Esophagus muscularis mucosa (tissue), 3 donors: ENCODE results near the gene UGT1A5.

Source experiments
- POLR2A ChIP-seq: fragments of 450-650 bp; IDR thresholded peaks from one replicate; pipeline ENCODE4 v1.6.1; 2017; ENCODE audit warnings: antibody characterized with exemption, moderate library complexity, mild to moderate bottlenecking, low read depth
- TF ChIP-seq, protein P1 (sequence below), 3 experiments: fragments of 200-600 bp in 2 of 3; fragments of 450-650 bp in 1 of 3; sonication (generic) in 2 of 3; IDR thresholded peaks; one replicate each; pipeline ENCODE4 v1.5.1; 2017 to 2019; ENCODE audit warnings: antibody characterized with exemption in 3 of 3, mild to moderate bottlenecking in 2 of 3, moderate library complexity in 1 of 3

DNA sequence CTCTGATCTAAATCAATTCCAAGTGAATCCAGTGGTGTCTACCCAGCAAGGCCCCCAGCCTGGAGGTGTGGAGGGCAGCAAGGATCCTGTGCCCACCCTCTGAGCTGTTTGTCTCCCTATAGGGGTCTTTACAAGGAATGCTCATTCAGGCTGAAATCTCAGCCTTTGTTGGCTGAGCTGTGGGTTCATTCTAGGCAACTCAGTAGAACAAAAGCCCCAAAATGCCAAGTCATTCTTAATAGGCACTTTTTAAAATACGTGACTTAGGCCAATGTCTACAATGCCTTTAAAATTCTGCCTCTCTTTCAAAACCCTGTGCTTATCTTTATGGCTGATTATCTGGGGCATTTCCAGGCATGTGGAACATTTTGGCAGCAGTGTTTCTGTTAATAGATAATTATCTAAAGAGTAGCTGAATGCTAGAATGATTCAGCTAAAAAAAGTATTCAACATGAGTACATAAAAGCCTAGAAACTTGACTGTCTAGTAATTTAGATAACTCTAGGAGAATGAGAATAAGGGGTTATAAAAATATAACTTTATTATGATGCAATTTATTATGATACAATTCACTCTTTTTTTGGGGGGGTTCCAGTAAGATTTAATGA is 12.6 kb upstream of the UGT1A5 start:
- TF ChIP-seq, protein P1, sequence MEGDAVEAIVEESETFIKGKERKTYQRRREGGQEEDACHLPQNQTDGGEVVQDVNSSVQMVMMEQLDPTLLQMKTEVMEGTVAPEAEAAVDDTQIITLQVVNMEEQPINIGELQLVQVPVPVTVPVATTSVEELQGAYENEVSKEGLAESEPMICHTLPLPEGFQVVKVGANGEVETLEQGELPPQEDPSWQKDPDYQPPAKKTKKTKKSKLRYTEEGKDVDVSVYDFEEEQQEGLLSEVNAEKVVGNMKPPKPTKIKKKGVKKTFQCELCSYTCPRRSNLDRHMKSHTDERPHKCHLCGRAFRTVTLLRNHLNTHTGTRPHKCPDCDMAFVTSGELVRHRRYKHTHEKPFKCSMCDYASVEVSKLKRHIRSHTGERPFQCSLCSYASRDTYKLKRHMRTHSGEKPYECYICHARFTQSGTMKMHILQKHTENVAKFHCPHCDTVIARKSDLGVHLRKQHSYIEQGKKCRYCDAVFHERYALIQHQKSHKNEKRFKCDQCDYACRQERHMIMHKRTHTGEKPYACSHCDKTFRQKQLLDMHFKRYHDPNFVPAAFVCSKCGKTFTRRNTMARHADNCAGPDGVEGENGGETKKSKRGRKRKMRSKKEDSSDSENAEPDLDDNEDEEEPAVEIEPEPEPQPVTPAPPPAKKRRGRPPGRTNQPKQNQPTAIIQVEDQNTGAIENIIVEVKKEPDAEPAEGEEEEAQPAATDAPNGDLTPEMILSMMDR (IDR thresholded peaks at IDR 0.05), result no peak
- no peak for TF ChIP-seq POLR2A
